Ascending aorta (tissue), 2 donors: Measurements from ENCODE around the gene ZNF225. TPM values are rescaled to one million over a fixed set of nuclear protein-coding genes. Genes with fewer than 3 reads are reported as not detected.

ENCODE experiments used
- DNase-seq, 2 donors: peaks; one replicate each; pipeline ENCODE4 v3.0.0-alpha.2; 2019; ENCODE audit warnings: low spot score in 2 of 2
- H3K27ac ChIP-seq, 2 donors: fragments of 200-600 bp; sonication (generic); one replicate each; pipeline ENCODE4 v1.5.1; 2016 to 2017; ENCODE audit warnings: mild to moderate bottlenecking in 1 of 2
- H3K27me3 ChIP-seq: fragments of 200-600 bp; sonication (generic); one replicate; pipeline ENCODE4 v1.5.1; 2017
- H3K36me3 ChIP-seq, 2 donors: fragments of 200-600 bp; sonication (generic); one replicate each; pipeline ENCODE4 v1.5.1; 2016
- H3K4me1 ChIP-seq, 2 donors: fragments of 200-600 bp; sonication (generic); one replicate each; pipeline ENCODE4 v1.5.1; 2016 to 2017; ENCODE audit warnings: mild to moderate bottlenecking in 1 of 2
- H3K4me3 ChIP-seq, 2 donors: fragments of 200-600 bp; sonication (generic); one replicate each; pipeline ENCODE4 v1.5.1; 2016 to 2017; ENCODE audit warnings: mild to moderate bottlenecking in 1 of 2
- H3K9me3 ChIP-seq, 2 donors: fragments of 200-600 bp; sonication (generic); one replicate each; pipeline ENCODE4 v1.5.1; 2016
- CTCF ChIP-seq, 3 experiments: fragments of 200-600 bp in 2 of 3; fragments of 450-650 bp in 1 of 3; sonication (generic) in 2 of 3; IDR thresholded peaks; one replicate each; pipeline ENCODE4 v1.5.1; 2016 to 2019; ENCODE audit warnings: antibody characterized with exemption in 3 of 3, mild to moderate bottlenecking in 1 of 3, moderate library complexity in 1 of 3
- intact Hi-C: fragments of 100-400 bp; cut with DNase I; formaldehyde crosslinking; loops from one replicate; pipeline ENCODE4 v1.15.1; 2023
- total RNA-seq: library from RNA; depleted of rRNA; stranded (reverse); fragments of >200 nt; gene quantifications from one replicate; pipeline ENCODE4 v1.1.0, GENCODE V29; 2016

The ZNF225 gene
- total RNA-seq, 1 donor from 2014 or later: 3.3 TPM

GRCh38 chr19:44182145-44182544, 68.9 kb downstream of the ZNF225 start:
- H3K4me1 ChIP-seq: no peaks in the 10 kb centered on the region
- H3K27ac ChIP-seq: no peak overlapping the region
- intact Hi-C loops: no loop called here
- peaks cover 82 to 99% of the 10 kb centered on the region in 2 donors for H3K9me3 ChIP-seq
- peaks cover 0 to 3% of the 10 kb centered on the region in 2 donors for H3K36me3 ChIP-seq
- no peak for TF ChIP-seq CTCF (IDR thresholded peaks at IDR 0.05)
- H3K4me3 ChIP-seq: no peak overlapping the region
- no peak for DNase-seq
- no peaks in the 10 kb centered on the region for H3K27me3 ChIP-seq

Other genes starting within 250 kb of the ZNF225 start
- not detected for gene ZNF404, start 229.4 kb upstream of the ZNF225 start, total RNA-seq
- 6.5 TPM for gene ZNF45, start 178.1 kb upstream of the ZNF225 start, total RNA-seq
- 2.6 TPM for gene ZNF221, start 162.2 kb upstream of the ZNF225 start, total RNA-seq
- gene ZNF155, start 129.2 kb upstream of the ZNF225 start, total RNA-seq: not detected
- gene ZNF230, start 110.4 kb upstream of the ZNF225 start, total RNA-seq: 0.32 TPM
- 0.43 TPM for gene ZNF222, start 88.0 kb upstream of the ZNF225 start, total RNA-seq
- gene ZNF223, start 61.4 kb upstream of the ZNF225 start, total RNA-seq: not detected
- 0.21 TPM for gene ZNF284, start 41.2 kb upstream of the ZNF225 start, total RNA-seq
- 119 TPM for gene ZNF224, start 19.0 kb upstream of the ZNF225 start, total RNA-seq
- 7.9 TPM for gene ZNF234, start 28.2 kb downstream of the ZNF225 start, total RNA-seq
- gene ZNF226, start 51.7 kb downstream of the ZNF225 start, total RNA-seq: 4.7 TPM
- 7.1 TPM for gene ZNF227, start 99.1 kb downstream of the ZNF225 start, total RNA-seq
- not detected for gene ZNF233, start 146.5 kb downstream of the ZNF225 start, total RNA-seq
- 6.6 TPM for gene ZNF235, start 191.6 kb downstream of the ZNF225 start, total RNA-seq
- 0.11 TPM for gene ZNF112, start 243.3 kb downstream of the ZNF225 start, total RNA-seq